ENCODE data around the gene RMND5B. TPM values are rescaled to one million over a fixed set of nuclear protein-coding genes. Genes with fewer than 3 reads are reported as not detected.

The RMND5B gene
- total and polyA plus RNA-seq, 10 of the 15 experiments (the other 5 are each of a cell fraction or from before 2014, with no cell fraction given): 1.6 to 50.7 (median 30.9) TPM

DNA sequence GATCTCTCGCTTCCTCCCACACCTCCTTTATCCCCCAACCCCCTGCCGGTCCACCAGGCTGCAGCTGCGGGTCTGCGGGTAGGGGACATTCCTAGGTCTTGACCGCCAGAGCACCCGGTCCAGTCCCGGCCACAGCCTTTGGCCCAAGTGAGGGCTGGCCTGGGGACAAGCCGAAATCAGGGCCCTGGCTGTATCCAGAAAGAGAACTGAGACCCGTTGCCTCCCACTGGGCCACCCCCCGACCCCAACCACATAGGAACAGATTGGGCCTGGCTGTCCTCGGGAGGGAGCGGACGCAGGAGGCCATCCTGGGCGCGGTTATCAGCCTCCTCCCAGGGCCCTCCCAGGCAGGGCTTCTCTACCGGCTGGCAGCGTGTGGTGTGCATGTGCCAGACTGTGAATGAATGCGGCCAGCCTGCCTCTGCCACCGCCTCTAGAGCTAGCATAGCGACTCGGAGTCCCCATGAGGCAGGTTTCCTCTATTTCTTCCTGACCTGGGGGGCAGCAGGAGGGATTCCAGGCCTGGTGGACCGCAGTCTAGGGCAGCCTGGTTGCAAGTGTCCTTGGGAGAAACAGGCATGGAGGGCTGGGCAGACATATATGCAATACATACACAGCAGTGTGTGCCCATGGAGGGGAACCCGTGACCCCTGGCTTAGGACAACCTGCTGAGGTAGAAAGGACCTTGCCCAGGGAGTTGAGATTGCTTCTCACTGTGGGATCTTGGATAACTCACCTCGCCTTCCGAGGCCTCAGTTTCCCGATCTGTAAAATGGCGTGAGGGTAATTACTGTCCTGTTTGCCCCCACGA is 16.3 kb upstream of the RMND5B start (continued):
- TF ChIP-seq, protein P1, sequence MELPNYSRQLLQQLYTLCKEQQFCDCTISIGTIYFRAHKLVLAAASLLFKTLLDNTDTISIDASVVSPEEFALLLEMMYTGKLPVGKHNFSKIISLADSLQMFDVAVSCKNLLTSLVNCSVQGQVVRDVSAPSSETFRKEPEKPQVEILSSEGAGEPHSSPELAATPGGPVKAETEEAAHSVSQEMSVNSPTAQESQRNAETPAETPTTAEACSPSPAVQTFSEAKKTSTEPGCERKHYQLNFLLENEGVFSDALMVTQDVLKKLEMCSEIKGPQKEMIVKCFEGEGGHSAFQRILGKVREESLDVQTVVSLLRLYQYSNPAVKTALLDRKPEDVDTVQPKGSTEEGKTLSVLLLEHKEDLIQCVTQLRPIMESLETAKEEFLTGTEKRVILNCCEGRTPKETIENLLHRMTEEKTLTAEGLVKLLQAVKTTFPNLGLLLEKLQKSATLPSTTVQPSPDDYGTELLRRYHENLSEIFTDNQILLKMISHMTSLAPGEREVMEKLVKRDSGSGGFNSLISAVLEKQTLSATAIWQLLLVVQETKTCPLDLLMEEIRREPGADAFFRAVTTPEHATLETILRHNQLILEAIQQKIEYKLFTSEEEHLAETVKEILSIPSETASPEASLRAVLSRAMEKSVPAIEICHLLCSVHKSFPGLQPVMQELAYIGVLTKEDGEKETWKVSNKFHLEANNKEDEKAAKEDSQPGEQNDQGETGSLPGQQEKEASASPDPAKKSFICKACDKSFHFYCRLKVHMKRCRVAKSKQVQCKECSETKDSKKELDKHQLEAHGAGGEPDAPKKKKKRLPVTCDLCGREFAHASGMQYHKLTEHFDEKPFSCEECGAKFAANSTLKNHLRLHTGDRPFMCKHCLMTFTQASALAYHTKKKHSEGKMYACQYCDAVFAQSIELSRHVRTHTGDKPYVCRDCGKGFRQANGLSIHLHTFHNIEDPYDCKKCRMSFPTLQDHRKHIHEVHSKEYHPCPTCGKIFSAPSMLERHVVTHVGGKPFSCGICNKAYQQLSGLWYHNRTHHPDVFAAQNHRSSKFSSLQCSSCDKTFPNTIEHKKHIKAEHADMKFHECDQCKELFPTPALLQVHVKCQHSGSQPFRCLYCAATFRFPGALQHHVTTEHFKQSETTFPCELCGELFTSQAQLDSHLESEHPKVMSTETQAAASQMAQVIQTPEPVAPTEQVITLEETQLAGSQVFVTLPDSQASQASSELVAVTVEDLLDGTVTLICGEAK (IDR thresholded peaks at IDR 0.05; ENCODE audit: borderline replicate concordance): 0 out of 2 replicates have a peak, but pooled peaks have one; percentile 26
- TF ChIP-seq SIN3A (IDR thresholded peaks at IDR 0.05; ENCODE audit: low read depth, low read length) (peak; percentile 51; the same call in 1 of the 2 replicates), BHLHE40 (IDR thresholded peaks at IDR 0.05; ENCODE audit: borderline replicate concordance in 1 of 2, low read depth in 2 of 2, low read length in 1 of 2) (peak in 1 of 2 experiments; percentile 36; a peak in 1 of 4 replicates), CHD1 (IDR thresholded peaks at IDR 0.05; ENCODE audit: low read depth, low read length) (no peak), BRCA1 (IDR thresholded peaks at IDR 0.05; ENCODE audit: low read depth, low read length) (no peak), ETV6 (conservative IDR thresholded peaks at IDR 0.05 in 1 of 2, IDR thresholded peaks at IDR 0.05 in 1 of 2; ENCODE audit: borderline replicate concordance in 1 of 2, low read depth in 1 of 2) (no peak), TARDBP (IDR thresholded peaks at IDR 0.05; ENCODE audit: borderline replicate concordance) (no peak), SMC3 (IDR thresholded peaks at IDR 0.05; ENCODE audit: borderline replicate concordance, low read length) (no peak), ZNF384 (IDR thresholded peaks at IDR 0.05; ENCODE audit: borderline replicate concordance, low read depth, low read length) (no peak), SMARCA5 (IDR thresholded peaks at IDR 0.05) (no peak), CBX5 (IDR thresholded peaks at IDR 0.05; ENCODE audit: low read depth) (no peak), NRF1 (conservative IDR thresholded peaks at IDR 0.05; ENCODE audit: low read depth, low read length) (no peak), NFYB (IDR thresholded peaks at IDR 0.05; ENCODE audit: insufficient read depth, low read depth, low read length) (no peak), ESRRA (IDR thresholded peaks at IDR 0.05; ENCODE audit: low read length) (no peak), LARP7 (IDR thresholded peaks at IDR 0.05) (no peak), SREBF1 (IDR thresholded peaks at IDR 0.05; ENCODE audit: low read length) (no peak)
- TF ChIP-seq, protein P2, sequence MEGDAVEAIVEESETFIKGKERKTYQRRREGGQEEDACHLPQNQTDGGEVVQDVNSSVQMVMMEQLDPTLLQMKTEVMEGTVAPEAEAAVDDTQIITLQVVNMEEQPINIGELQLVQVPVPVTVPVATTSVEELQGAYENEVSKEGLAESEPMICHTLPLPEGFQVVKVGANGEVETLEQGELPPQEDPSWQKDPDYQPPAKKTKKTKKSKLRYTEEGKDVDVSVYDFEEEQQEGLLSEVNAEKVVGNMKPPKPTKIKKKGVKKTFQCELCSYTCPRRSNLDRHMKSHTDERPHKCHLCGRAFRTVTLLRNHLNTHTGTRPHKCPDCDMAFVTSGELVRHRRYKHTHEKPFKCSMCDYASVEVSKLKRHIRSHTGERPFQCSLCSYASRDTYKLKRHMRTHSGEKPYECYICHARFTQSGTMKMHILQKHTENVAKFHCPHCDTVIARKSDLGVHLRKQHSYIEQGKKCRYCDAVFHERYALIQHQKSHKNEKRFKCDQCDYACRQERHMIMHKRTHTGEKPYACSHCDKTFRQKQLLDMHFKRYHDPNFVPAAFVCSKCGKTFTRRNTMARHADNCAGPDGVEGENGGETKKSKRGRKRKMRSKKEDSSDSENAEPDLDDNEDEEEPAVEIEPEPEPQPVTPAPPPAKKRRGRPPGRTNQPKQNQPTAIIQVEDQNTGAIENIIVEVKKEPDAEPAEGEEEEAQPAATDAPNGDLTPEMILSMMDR (IDR thresholded peaks at IDR 0.05 in 2 of 3, conservative IDR thresholded peaks at IDR 0.05 in 1 of 3; ENCODE audit: control insufficient read depth in 2 of 3, extremely low read depth in 1 of 3, insufficient read depth in 1 of 3, low read depth in 3 of 3, low read length in 3 of 3): no peak
- TF ChIP-seq, protein P3, sequence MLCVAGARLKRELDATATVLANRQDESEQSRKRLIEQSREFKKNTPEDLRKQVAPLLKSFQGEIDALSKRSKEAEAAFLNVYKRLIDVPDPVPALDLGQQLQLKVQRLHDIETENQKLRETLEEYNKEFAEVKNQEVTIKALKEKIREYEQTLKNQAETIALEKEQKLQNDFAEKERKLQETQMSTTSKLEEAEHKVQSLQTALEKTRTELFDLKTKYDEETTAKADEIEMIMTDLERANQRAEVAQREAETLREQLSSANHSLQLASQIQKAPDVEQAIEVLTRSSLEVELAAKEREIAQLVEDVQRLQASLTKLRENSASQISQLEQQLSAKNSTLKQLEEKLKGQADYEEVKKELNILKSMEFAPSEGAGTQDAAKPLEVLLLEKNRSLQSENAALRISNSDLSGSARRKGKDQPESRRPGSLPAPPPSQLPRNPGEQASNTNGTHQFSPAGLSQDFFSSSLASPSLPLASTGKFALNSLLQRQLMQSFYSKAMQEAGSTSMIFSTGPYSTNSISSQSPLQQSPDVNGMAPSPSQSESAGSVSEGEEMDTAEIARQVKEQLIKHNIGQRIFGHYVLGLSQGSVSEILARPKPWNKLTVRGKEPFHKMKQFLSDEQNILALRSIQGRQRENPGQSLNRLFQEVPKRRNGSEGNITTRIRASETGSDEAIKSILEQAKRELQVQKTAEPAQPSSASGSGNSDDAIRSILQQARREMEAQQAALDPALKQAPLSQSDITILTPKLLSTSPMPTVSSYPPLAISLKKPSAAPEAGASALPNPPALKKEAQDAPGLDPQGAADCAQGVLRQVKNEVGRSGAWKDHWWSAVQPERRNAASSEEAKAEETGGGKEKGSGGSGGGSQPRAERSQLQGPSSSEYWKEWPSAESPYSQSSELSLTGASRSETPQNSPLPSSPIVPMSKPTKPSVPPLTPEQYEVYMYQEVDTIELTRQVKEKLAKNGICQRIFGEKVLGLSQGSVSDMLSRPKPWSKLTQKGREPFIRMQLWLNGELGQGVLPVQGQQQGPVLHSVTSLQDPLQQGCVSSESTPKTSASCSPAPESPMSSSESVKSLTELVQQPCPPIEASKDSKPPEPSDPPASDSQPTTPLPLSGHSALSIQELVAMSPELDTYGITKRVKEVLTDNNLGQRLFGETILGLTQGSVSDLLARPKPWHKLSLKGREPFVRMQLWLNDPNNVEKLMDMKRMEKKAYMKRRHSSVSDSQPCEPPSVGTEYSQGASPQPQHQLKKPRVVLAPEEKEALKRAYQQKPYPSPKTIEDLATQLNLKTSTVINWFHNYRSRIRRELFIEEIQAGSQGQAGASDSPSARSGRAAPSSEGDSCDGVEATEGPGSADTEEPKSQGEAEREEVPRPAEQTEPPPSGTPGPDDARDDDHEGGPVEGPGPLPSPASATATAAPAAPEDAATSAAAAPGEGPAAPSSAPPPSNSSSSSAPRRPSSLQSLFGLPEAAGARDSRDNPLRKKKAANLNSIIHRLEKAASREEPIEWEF (IDR thresholded peaks at IDR 0.05; ENCODE audit: insufficient replicate concordance, low read depth, low read length): no peak

All from GM12878 (cell line).